Astrocyte of the spinal cord (primary cell): ENCODE measurements around the gene KLHL12.

Experiments used
- DNase-seq: peaks from one replicate; pipeline ENCODE4 v3.0.0; 2011; ENCODE audit warnings: low read depth, low spot score
- H3K4me3 ChIP-seq: 2 replicates; pipeline ENCODE4 v1.5.1; 2011; ENCODE audit warnings: low read depth, mild to moderate bottlenecking, low read length, moderate library complexity
- CTCF ChIP-seq: IDR thresholded peaks from 2 replicates; pipeline ENCODE4 v1.5.1; 2012; ENCODE audit warnings: low read depth, mild to moderate bottlenecking, low read length, inconsistent platforms
- in situ Hi-C: cut with HindIII; loops from 2 replicates; pipeline ENCODE4 v1.10.0; 2017; ENCODE audit warnings: low sequenced_read_pairs

KLHL12 gene

GRCh38 chr1:202848191-202848542 lies 78.9 kb downstream of the KLHL12 start:
- no peak for DNase-seq
- in situ Hi-C loops: no loop called here
- TF ChIP-seq CTCF: no peak
- H3K4me3 ChIP-seq: no peak overlapping the region

GRCh38 chr1:202844935-202845334 lies 82.1 kb downstream of the KLHL12 start:
- no peak for DNase-seq
- in situ Hi-C loops: no loop called here
- TF ChIP-seq CTCF: no peak
- no peak overlapping the region for H3K4me3 ChIP-seq

GRCh38 chr1:202844259-202844658 lies 82.8 kb downstream of the KLHL12 start:
- in situ Hi-C loops: no loop called here
- DNase-seq: no peak

GRCh38 chr1:202843081-202843480 lies 84.0 kb downstream of the KLHL12 start:
- TF ChIP-seq CTCF: no peak
- in situ Hi-C loops: no loop called here
- no peak for DNase-seq
- no peak overlapping the region for H3K4me3 ChIP-seq

More at GRCh38 chr1:202844259-202844658, 82.8 kb downstream of the KLHL12 start:
- H3K4me3 ChIP-seq: no peak overlapping the region
- TF ChIP-seq CTCF: no peak
